CD4-positive, alpha-beta T cell treated with Interleukin-17A for 4 hours (primary cell): ENCODE measurements around the gene CPLX3.

Experiments used
- DNase-seq: peaks from one replicate; pipeline ENCODE4 v3.0.0-alpha.2; 2020; ENCODE audit warnings: mixed read lengths

Gene CPLX3

DNA sequence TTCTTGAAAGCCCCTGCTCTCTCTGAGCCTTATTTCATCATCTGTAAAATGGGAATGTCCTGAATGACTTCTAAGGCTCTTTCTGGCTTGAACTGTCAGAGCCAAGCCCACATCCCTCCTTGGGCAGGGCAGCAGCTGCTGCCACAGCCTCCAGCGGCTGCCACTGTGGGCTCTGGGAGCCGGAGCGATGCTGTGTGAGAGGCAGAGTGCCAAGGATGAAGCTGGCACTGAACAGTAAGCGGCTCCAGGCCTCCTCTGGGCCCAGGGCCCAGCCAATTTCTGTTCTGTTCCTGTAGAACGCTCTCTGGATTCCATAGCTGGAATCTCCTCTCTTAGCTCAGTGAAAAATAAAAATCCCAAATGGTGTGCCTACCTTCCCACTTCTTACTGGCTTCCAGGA is 4.4 kb downstream of the CPLX3 start:
- DNase-seq: no peak

DNA sequence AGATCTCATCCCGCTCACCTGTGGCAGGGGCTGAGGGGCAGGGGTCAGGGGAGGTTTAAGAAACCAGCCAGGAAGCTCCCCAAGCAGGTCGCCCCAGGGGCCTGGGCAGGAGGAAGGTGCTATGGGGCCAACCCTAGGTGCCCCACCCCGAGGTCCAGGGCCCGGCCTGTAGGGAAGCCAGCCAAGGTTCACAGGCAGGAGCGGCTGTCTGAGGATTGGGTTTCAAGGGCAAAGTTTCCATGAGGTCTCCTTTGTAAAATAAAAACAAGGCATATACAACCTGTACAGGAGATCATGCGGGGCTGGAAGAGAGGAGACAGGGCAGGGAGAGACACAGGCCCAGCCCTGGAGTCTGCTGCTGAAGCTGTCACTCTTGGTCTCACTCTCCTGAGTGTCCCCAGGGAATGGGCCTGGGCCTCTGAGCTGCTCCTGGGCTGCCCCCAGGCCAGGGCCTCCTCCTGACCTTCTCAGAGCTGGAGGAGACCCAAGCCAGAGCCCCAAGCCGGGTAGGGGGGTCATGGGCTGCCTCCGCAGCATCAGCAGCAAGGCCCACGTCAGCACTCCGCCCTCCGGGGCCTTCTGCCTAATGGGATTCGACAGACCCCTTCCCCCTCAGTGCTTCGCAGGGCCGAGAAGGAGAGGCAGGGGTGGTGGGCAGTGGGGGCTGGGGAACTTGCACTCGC is 5.5 kb downstream of the CPLX3 start:
- no peak for DNase-seq

DNA sequence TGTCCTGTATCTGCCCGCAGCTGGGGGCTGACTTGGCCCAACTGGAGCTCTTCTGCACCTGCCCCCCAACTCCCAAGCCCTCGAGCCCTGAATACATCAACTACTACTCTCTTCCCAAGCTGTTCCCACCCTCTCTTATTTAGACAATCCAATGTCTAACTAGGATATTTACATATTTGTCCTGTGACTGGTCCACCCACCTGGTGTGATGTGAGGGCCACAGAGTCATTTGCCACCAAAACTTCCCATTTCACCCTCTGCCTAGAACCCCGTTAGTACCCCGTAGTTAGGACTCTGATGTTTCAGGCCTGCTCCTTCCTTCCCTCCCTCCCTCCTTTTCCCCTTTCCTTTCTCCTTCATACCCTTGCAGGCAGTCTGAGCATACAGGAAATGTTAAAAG is 6.4 kb downstream of the CPLX3 start:
- DNase-seq: no peak

DNA sequence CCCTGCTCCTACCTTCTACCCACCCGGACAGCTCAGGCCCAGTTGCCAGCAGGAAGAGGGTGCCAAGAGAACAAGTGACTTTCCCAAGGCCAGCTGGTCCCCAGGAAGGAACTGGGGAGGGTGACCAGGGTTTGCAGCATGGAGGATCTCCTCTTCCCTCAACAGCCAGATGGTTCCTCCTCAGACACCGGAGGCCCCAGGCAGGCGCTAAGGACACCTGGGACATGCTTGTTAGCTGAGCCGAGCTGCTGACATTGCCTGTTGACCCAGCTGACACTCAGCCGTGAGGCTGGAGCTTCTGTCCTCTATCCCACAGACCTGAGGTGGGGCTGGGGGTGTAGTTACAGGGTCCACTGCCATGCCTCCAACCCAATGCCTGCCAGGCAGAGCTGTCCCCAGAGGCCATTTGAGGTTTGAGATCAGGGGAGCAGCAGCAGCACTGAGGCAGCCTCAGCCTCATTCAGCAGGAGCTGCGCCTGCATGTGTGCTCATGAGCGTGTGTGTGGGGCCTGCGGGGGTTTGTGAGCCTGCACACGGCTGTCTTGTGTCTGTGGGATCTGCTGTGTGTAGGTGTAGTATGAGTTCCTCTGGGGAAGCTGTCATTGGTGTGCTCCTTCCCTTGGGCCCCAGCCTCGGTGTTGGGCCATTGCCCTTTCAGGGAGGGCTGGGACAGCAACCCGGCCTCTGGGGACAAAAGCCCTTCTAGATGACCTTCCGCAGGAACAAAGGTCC is 7.1 kb downstream of the CPLX3 start:
- no peak for DNase-seq

DNA sequence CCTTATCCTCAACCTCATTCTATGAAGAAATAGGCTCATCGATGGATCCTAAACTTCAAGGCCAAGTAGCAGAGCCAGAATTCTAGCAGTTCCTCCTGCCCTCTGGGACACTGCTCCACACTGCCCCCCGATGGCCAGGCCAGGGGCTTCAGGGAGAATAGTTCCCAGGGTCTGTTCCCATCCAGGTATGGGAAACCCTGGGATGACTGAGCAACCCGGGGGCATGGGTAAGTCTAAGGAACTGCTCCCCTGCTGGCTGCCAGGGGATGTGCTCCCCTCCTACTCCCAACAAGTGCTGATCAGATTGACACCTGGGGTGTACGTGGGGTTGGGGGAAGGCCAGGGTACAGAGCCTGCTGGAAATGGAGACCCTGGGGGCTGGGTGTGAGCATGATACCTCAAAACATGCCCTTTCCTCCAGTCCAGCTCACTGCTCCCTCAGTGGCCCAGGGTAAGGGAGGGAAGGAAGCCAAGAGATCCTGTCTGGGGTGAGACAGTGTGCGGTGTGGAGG is 8.9 kb downstream of the CPLX3 start:
- DNase-seq: peak; percentile 67

DNA sequence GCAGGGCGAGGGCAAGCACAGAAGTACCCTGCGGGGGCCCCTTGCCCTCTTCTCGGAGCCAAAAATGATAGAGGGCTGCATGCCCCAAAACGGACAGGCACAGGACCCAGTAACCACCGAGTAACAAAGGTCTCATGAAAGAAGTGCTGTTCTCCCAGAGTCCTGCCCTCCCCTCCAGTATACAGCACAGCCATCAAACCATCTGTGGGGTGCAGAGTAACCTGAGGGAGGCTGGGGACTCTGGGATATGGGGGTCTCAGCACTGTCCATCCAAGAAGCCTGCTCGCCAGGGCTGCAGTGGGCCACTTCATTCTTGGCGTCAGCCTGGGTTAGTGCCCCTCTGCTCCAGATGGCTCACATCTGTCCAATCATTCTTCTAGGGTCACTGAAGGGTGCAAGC is 10.4 kb downstream of the CPLX3 start:
- no peak for DNase-seq

DNA sequence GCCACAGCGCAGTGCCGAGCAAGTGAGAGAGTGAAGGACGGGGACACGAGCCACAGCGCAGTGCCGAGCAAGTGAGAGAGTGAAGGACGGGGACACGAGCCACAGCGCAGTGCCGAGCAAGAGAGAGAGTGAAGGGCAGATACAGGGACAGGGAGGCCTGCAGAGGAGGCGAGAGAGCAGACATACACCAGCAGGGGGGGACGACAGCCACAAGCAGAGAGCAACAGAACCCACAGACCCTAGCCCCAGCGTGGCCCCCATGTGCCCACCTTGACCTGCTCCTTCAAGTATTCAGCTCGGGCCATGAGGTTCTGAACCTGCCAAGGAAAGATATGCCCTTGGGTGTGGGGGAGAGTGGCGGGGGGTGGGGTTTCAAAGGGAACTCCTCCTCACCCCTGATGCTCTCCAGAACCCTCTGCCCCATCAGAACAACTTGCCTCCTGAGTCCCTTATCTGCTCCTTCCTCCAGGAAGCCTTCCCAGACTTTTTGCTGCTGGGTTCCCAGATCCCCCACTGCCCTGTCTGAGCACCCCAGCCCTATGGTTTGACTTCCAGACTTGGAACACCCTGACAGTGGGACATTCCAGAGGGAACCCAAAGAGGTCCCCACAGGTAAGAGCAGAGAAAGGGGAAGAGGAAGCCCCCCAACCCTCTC is 11.2 kb downstream of the CPLX3 start:
- no peak for DNase-seq

DNA sequence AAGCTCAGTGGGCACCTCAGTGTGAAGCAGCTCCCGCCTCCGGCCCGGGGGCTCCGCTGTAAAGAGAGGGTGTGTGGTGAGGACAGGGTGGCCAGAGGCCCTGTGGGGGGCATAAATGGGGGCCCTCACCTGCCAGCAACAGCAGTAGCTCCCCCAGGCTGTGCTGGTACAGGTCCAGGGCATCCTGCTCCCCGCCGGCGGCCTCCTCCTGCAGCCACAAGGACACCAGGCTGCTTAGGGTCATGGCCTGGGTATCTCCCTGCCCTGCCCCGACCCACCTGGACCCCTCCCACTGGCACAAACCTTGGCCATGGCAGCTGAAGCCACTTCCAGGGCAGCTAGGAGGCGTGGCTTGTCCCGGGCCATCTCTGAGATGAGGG is 11.7 kb downstream of the CPLX3 start:
- DNase-seq: no peak

DNA sequence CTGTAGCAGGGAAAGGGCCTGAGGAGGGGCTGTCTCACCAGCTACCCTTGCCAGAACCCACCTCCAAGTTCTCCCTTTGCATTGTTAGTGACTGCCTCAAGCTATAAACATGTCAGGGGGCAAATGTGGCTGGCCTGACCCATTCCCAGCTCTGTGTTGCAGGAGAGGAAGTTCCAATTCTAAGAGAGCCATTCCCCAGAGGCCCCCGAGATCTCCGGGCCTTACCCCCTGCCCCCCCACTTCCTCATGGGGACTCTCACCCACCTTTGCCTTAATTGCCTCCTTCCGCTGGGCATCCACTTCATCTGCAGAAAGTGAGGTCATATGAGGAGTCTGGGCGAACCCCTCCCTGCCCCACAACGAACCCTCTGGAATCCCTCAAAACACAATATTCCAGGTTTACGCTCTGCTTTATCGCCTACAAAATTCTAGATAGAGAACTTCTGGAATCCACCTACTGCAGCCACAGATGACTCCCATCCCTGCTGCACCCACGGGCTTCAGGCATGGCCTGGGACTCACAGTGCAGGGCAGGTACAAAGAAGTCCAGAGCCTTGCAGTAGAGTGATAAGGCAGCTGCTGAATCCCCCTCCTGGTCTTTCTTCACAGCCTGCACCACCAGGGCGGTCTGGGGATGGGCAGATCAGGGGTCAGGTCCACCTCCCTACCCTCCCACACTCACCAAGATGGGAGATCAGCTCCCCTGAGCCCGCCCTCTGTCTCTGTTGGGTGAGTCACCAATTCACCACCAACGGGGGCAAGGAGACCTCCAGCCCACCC is 12.5 kb downstream of the CPLX3 start:
- no peak for DNase-seq

DNA sequence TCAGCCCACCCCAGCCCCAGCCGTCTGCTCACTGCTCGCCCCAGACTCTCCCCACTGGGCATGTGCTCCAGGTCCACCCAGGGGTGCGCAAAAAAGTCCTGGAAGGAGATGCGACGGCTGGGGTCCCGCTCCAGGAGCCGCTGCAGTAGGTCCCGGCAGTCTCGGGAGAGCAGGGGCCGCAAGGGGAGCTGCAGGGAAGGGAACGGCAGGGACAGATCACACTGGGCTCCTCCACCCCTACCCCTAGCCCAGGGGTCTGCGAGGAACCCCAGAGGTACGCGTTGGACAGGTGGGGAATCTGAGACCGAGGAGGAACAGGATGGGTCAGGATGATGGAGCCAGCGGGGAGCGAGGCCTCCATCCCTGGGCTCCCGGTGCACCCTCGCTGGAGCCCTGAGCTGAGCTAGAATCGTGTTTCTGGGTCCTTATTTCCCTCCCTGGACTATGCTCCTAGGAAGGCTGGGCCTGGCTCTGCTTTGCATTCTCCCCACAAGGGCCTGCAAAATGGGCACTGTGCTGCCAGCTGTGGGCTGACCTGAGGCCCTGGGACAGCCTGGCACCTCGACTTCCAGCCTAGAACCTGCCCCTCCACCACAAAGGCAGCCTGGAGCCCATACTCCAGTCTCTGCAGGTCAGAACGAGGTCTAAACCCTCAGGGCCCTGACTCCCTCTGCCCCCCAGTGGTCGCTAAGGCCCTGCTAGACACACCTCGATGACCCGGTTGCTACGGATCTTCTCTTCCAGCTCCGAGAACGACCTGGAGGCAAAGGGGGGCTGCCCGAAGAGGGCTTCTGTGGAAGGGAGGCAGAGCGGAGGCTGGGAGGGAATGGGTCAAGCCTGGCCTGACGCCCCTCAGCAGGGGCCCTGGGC is 13.3 kb downstream of the CPLX3 start:
- no peak for DNase-seq

DNA sequence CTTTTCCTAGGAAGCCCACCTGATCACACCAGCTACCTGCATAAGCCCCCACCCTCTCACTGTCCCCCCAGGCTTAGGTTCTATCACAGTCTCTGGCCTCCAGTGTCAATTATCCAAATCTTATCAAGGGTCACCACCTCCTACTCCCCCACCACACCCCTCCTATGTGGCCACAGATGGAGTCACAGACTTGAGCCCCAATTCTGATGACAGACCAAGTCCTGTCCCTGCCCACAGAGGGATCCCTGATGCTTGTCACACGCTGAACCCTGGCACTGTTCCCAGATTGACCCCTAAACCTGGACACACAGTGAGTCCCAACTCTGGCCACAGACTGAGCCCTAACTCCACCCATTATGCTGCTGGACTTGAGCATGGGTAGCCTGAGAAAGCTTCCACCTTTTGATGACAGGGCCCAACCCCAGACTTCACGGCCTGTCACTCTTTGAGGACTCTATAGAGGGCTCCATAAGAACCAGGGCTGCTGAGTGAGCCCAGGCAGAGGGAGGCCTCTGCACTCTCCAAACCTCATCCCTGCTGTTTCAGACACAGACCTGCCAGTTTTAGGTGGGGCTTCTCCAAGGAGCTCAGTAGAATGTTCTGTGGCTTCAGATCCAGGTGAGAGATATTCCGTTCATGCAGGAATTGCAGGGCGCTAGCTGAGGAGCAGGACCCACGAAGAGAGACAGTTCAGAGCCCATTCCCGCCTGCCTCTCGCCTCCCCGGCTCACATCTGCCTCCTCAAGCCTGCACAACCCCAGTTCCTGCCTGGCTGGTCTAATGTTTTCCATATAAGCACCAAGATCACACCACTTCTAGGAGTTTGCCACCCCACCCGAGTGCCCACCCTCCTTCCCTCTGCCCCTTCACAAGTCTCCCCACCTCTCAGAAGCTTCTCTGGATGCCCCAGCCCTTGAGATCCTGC is 14.7 kb downstream of the CPLX3 start:
- no peak for DNase-seq

DNA sequence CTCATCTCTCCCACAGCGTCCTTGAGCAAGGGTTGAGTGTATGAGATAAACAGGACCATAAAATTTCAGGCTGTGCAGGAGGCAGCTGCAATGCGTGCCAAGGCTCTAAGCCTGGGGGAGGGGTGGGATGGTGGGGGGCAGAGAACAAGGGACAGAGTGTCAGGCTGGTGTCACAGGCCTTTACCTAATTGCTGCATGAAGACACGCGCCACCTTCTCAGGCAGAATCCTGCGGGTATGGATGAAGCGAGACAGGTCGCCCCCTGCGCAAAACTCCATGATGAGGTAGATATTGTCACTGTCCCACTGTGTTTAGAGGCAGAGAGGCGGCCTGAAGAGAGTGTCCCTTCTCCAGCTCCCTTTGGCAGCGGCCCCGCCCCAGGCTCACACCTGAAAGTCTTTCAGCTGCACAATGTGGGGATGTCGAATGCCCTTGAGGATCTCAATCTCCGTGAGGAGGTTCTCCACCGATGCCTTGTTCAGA is 15.5 kb downstream of the CPLX3 start:
- DNase-seq: no peak

DNA sequence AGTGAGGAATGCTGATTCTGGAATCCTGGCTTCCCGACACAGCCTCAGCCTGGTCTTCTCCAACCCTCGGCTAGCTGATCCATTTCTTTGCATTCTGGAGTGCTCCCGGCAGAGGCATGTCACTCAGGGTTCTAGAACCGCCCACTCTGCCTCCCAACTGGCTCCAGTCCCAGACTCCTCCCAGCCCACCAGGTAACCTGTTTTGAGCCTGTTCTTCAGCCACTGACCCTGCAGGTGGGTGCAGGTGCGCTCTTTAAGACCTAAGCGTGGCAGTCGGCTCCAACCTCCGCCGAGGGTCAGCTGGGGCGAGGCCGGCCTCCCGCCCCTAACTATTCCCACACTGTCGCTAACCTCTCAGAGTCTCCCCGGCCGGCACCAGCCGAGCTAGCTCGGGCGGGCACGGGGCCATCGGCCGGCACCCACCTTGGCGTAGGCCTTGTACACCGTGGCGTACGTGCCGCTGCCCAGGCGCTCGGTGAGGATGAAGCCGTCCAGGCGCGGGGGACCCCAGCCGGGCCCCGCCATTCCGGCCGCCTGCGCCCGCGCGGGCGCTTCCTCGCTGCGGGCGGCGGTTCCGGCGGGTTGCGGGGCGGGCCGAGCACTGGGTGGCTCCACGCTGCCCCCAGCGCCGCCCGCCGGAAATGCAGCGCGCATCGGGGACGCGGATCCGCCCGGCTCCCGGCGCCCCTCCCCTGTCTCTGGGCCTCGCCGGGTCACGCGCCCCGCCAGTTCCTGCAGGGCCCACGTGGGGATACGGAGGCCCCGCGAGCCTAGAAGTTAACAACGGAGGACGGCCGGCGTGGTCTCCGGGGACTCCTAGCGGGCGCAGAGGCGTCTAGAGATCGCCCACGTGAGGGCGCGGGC is 16.4 kb downstream of the CPLX3 start, which contains the start of gene ULK3:
TSS of gene ULK3 (minus strand) at position 576 of the 864 bp plus-strand sequence. CDS start at position 525, 51 bp downstream.
- peak; percentile 94 for DNase-seq

DNA sequence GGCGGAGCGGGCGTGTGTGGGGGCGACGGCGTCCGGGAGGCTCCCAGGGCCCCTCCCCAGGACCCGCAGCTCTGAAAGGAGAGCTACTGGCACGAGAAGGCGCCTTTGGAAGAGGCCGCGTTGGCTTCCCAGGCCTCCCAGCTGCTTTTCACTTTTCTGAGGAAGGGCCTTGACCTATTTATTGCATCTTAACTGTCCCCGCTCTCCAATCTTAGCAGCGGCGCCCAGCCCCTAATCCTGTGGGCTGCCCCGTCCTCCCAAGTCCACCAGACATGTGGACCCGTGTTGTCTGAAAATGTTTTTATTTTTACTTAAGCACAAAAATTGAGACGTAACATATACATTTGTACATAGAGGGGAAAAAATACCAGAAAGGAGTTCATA is 17.0 kb downstream of the CPLX3 start:
- DNase-seq: no peak

DNA sequence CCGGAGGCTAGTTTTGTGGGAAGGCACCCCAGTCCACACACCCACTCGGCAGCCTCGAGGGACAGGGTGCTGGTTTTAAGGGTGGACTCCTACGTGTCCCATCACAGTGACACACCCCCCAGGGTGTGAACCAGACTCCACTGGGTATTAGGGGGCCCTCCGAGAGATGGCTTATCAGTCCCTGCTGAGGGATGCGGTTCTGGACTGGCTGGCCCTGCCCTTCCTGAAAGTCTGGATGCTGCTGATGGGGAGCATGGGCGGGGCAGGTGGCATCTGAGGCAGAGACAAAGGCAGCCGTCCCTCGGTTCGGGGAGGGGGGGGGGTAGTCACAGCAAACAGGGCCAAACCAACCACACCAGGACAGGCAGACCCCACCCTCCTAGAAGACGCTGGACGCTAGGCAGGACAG is 17.5 kb downstream of the CPLX3 start:
- no peak for DNase-seq

DNA sequence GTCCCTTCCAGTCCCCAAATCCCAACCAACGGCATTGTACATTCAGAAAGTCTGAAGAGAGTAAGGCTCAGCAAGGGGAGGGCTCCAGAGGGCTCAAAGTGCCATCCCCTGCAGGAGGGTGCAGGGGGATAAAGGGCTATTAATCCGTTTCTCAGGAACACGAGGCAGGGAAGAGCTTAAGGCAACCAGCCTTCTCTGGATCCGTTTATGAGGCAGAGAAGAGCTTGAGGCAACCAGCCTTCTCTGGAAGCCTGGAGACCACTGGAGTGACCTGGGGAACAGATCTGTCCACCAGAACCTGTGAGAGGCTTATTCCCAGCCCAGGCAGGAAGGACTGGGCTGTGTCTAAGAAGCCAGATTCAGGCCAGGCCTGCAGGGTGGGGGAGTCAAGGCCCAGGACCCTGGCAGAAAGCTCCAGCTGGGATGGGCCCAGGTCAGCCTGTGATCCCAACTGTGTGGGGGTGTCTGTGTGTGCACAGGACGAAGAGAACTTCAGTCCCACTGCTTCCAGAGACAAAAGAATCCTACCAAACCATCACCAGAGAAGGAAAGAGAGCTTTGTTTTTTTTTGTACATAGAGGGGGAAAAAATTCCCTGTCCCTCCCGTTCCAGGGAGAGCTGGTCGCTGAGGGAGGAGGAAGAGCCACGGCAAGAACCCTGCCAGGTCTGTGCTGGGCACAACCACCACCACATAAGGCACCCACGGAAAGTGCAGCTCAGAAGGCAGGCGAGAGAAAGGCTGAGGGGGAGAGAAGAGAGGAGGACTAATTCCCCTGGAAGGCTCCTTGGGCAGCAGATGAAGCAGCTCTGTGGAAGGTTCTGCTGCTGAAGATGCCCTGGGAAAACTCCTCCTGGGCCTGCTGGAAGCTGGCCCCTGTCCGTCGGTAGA is 18.1 kb downstream of the CPLX3 start:
- DNase-seq: no peak

DNA sequence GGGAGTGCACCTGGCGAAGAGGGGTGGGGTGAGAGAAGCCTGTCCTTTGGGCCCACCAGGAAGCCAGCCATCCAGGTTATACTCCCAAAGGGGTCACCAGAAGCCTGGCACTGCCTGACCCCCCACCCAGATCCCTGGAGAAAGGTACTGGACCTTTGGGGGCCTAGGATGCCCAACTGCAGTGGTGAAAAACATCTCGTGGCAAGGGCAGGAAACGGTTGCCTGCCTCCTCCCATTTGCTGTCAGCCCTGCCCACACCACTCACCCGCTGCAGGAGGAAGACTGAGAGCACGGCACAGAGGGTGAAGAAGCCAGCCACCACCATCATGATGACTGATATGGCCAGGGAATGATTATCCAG is 18.8 kb downstream of the CPLX3 start:
- DNase-seq: peak; percentile 79

DNA sequence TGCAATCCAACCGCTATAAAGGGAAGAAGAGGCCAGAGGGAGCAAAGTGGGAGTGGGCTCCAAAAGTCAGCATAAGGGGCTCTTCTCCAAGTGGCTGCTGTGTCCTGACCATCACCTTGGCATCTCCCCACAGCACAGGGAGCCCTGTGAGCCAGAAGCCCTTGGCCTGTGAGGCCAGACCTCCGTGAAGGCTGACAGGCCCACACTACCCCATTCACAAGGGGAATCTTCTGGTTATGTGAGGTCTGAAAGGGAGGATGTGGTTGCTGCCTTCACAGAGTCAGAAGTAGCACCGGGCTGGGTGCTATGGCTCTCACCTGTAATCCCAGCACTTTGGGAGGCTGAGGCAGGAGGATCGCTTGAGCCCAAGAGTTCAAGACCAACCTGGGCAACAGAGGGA is 19.2 kb downstream of the CPLX3 start:
- peak; percentile 40 for DNase-seq

DNA sequence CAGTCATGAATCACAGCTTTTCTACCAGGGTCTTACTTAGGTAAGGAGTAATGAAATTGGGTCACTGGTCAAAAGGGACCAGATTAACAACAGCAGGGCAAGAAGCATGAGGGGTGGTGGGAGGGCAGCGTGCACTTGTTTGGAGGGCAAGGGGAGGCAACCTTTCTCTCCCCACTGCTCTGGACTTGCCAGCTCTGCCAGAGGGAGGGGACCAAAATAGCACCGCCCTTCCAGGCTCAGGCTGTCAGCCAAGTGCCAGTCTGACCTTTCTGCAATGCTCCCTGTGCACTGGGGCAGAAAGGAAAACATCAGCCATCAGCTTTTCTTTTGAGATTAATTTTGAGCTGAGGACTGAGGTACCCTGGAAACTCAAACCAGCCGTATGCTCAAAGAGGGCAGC is 21.0 kb downstream of the CPLX3 start:
- no peak for DNase-seq
